Subcutaneous adipose tissue (tissue), 4 donors: ENCODE measurements around the gene TRNAU1AP. TPM values are rescaled to one million over a fixed set of nuclear protein-coding genes. Genes with fewer than 3 reads are reported as not detected.

Experiments used
- total RNA-seq, 4 donors: library from RNA; depleted of rRNA; stranded (reverse); fragments of >200 nt; gene quantifications; one replicate each; pipeline ENCODE4 v1.1.0, GENCODE V29; 2016
- TF ChIP-seq, protein P1 (sequence below): fragments of 450-650 bp; IDR thresholded peaks from one replicate; pipeline ENCODE4 v1.5.1; 2016; ENCODE audit warnings: low read depth, mild to moderate bottlenecking, control low read depth, antibody characterized with exemption, moderate library complexity

TRNAU1AP gene
- total RNA-seq, 4 donors from 2014 or later, result 20.5 to 27.2 (median 26.5) TPM

DNA sequence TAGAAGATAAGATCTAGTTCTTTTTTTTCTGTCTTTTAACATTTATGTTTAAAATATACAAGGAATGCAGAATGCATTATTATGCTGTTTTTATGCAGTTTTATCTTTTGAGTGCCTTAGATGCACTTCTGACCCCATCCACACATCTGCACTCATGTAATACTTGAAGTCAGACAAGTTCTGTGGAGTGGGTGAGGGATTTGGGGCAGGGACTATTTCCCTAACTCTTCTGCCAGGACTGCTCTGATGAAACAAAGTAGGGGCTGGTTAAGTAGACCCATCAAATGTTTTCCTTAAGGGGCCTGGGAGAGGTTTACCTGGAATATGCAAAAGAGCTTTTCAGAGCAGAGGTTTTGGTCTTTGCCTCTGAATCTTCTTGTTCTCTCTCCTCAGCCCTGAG is 11.4 kb downstream of the TRNAU1AP start:
- TF ChIP-seq, protein P1, sequence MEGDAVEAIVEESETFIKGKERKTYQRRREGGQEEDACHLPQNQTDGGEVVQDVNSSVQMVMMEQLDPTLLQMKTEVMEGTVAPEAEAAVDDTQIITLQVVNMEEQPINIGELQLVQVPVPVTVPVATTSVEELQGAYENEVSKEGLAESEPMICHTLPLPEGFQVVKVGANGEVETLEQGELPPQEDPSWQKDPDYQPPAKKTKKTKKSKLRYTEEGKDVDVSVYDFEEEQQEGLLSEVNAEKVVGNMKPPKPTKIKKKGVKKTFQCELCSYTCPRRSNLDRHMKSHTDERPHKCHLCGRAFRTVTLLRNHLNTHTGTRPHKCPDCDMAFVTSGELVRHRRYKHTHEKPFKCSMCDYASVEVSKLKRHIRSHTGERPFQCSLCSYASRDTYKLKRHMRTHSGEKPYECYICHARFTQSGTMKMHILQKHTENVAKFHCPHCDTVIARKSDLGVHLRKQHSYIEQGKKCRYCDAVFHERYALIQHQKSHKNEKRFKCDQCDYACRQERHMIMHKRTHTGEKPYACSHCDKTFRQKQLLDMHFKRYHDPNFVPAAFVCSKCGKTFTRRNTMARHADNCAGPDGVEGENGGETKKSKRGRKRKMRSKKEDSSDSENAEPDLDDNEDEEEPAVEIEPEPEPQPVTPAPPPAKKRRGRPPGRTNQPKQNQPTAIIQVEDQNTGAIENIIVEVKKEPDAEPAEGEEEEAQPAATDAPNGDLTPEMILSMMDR, result no peak

DNA sequence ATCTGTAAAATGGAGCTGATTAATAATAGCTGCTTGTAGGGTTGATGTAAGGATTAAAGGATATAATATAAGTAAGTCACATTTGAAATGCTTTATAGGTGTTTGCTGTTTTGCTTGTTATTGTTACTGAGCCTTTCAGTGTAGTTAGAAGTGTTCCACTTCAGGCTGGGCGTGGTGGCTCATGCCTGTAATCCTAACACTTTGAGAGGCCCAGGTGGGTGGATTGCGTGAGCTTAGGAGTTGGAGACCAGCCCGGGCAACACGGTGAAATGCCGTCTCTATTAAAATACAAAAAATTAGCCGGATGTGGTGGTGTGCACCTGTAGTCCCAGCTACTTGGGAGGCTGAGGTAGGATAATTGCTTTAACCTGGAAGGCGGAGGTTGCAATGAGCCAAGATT is 12.2 kb downstream of the TRNAU1AP start:
- TF ChIP-seq, protein P1, result no peak

DNA sequence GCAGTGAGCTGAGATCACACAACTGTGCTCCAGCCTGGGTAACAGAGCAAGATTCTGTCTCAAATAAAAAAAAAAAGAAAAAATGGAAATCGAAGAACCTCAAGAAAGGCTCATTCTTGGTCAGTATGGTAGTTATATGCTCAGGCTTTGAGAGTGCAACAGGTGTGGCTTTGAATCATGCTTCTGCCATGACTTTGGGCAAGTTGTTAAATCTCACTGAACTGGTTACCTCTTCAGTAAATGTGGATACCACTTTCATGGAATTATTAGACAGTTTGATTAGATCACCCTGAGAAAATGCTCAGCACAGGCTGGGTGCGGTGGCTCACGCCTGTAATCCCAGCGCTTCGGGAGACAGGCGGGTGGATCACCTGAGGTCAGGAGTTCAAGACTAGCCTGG is 12.8 kb downstream of the TRNAU1AP start:
- TF ChIP-seq, protein P1, result no peak

DNA sequence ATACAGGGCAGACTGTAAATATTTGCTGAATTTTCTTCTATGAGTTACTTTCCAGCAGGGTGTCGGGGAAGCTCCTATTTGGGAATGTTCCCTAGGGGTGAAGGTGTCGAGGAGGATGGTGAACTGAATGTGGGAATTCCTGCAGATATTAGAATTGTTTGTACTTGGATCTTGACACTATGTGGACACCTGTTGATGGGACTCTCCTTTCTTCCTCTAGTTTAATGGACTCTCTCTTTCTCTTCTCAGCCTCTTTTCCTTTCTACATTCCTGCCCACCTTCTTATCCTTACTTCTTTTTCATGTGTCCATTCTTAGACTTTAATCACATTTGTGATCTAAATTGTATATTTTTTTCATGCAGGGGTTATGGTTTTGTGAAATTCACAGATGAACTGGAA is 14.0 kb downstream of the TRNAU1AP start:
- TF ChIP-seq, protein P1, result no peak

DNA sequence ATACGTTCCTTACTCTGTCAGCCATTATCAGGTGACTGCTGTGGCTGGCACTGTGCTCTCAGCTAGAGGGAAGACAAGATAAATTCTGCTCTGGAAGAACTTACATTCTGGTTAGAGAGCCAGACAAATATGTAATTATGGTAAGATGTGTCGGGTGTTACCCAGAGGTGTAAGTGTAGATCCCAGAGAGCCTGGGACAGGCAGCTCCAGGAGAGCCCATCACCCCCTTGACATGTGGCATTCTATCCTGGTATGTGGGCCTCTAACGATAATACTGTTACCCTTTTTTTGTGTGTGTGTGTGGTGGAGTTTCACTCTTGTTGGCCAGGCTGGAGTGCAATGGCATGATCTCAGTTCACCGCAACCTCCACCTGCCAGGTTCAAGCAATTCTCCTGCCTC is 19.0 kb downstream of the TRNAU1AP start:
- TF ChIP-seq, protein P1, result no peak

DNA sequence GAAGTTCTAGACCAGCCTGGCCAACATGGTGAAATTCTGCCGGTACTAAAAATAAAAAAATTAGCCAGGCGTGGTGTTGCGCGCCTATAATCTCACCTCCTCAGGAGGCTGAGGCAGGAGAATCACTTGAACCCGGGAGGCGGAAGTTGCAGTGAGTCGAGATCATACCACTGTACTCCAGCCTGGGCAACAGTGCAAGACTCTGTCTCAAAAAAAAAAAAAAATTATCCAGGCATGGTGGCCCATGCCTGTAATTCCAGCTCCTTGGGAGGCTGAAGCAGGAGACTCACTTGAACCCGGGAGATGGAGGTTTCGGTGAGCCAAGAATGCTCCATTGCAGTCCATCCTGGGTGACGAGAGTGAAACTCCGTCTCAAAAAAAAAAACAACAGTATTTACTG is 20.7 kb downstream of the TRNAU1AP start:
- TF ChIP-seq, protein P1, result no peak

DNA sequence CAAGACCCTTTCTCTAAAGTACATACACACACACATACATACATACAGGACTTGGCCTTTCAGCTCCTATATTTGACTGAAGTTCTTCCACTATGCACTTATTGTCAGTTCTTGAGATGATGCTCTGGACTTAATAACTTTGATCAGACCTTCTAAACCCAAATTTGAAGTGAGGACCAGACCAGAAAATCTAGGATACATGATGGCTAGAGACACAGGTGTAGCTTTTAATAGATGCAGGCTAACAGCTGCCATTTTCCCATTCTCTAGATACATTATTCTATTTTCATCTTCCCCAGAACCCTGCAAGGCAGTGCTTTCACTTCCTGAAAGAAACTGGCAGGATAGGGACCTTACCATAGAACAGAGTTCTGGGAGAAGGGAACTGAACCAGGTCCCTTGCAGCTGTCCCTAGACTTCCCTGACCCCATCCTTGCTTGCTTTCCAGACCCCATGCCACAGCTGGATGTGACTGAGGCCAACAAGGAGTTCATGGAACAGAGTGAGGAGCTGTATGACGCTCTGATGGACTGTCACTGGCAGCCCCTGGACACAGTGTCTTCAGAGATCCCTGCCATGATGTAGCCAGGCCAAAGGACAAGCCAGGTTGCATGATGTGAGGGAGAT is 24.3 kb downstream of the TRNAU1AP start:
- TF ChIP-seq, protein P1, result no peak
